Loucy (cell line): ENCODE results near the gene RAB30.
A peak's percentile ranks its signal among the peaks of the same experiment; 100 is the strongest.

Experiments used
- H2AFZ ChIP-seq: fragments of 200-600 bp; sonication (generic); 2 replicates; pipeline ENCODE4 v1.6.0; 2016; ENCODE audit warnings: antibody characterized with exemption, mild to moderate bottlenecking, low read length, moderate library complexity
- H3F3A ChIP-seq: fragments of 200-600 bp; 2 replicates; pipeline ENCODE4 v1.6.0; 2016; ENCODE audit warnings: antibody characterized with exemption, low read depth, mild to moderate bottlenecking
- H3K27me3 ChIP-seq: fragments of 200-600 bp; sonication (generic); 2 replicates; pipeline ENCODE4 v1.6.1; 2014; ENCODE audit warnings: low read length, mild to moderate bottlenecking; ENCODE audit not compliant: insufficient read depth, poor library complexity, severe bottlenecking
- H3K36me3 ChIP-seq: fragments of 200-600 bp; sonication (generic); 2 replicates; pipeline ENCODE4 v1.6.1; 2016; ENCODE audit warnings: low read length; ENCODE audit not compliant: insufficient read depth
- H3K4me1 ChIP-seq: fragments of 200-600 bp; sonication (generic); 2 replicates; pipeline ENCODE4 v1.5.1; 2014; ENCODE audit warnings: low read length, mild to moderate bottlenecking; ENCODE audit not compliant: insufficient read depth, poor library complexity, severe bottlenecking
- H3K4me2 ChIP-seq: fragments of 200-600 bp; sonication (generic); 2 replicates; pipeline ENCODE4 v1.6.0; 2014; ENCODE audit warnings: antibody characterized with exemption, low read length, low read depth, mild to moderate bottlenecking; ENCODE audit not compliant: poor library complexity, severe bottlenecking
- H3K4me3 ChIP-seq: fragments of 200-600 bp; sonication (generic); 2 replicates; pipeline ENCODE4 v1.5.1; 2014; ENCODE audit warnings: low read length, mild to moderate bottlenecking, mixed read lengths; ENCODE audit not compliant: poor library complexity, severe bottlenecking
- H3K79me2 ChIP-seq: fragments of 200-600 bp; sonication (generic); 2 replicates; pipeline ENCODE4 v1.6.1; 2014; ENCODE audit warnings: low read length; ENCODE audit not compliant: insufficient read depth
- H3K9ac ChIP-seq: fragments of 200-600 bp; sonication (generic); 2 replicates; pipeline ENCODE4 v1.6.0; 2014; ENCODE audit warnings: mild to moderate bottlenecking, low read depth, low read length, moderate library complexity; ENCODE audit not compliant: poor library complexity, severe bottlenecking
- H3K9me2 ChIP-seq: fragments of 200-600 bp; sonication (generic); replicated peaks from 2 replicates; pipeline ENCODE4 v1.6.1; 2016; ENCODE audit warnings: low read depth, low read length, mixed read lengths
- H3K9me3 ChIP-seq: fragments of 200-600 bp; sonication (generic); 2 replicates; pipeline ENCODE4 v1.6.1; 2014; ENCODE audit warnings: mild to moderate bottlenecking, antibody characterized with exemption, low read length, low read depth; ENCODE audit not compliant: insufficient read depth
- H4K20me1 ChIP-seq: fragments of 200-600 bp; sonication (generic); 2 replicates; pipeline ENCODE4 v1.6.0; 2014; ENCODE audit warnings: antibody characterized with exemption, low read length, mild to moderate bottlenecking; ENCODE audit not compliant: insufficient read depth, poor library complexity, severe bottlenecking
- EZH2phosphoT487 ChIP-seq: fragments of 200-600 bp; IDR thresholded peaks from 2 replicates; pipeline ENCODE4 v1.6.1; 2018; ENCODE audit warnings: antibody characterized with exemption, mild to moderate bottlenecking, moderate library complexity, borderline replicate concordance
- TF ChIP-seq, protein P1 (sequence below): fragments of 200-600 bp; sonication (generic); conservative IDR thresholded peaks from 2 replicates; pipeline ENCODE4 v1.5.1; 2014; ENCODE audit warnings: mild to moderate bottlenecking, antibody characterized with exemption, low read length

Gene RAB30, protein sequence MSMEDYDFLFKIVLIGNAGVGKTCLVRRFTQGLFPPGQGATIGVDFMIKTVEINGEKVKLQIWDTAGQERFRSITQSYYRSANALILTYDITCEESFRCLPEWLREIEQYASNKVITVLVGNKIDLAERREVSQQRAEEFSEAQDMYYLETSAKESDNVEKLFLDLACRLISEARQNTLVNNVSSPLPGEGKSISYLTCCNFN

DNA sequence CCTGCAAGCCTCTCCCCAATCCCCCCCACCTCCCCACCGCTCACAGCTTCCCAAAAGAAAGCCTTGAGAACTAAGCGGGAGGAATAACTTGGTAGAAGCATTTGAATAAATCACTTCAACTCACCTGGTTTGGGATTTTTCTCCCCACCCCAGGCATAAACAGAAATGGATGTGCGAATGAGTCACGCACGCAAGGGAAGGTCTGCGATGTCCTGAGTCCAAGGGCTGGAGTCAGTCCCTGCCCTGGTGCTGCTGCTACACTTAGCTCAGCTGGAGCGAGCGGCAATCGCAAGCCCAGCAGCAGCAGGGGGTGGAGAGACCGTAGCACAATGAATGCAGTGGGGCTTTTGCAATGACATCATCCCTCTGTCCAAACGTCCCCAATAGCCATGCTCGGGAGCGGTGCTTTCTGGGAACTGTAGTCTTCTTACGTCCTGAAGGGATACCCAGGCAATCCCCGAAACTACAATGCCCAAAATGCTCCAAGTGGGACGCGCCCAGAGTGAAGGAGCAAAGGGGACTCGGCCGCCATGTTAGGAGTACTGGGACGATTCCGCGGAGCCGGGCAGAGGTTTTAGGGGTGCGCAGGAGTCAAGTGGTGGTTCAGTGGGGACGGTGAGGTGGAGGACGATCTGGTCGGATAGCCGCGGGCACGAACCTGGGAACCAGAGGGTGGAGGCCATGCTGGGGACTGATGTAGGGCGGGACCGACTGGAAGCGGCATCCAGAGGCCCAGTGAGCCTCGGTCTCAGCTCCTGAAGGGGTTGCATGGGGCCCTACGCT lies at the start of gene RAB30:
TSS of gene RAB30 (minus strand) at position 331 of the 783 bp plus-strand sequence. CDS start 74,581 bp downstream, outside the sequence.
- Histone ChIP-seq H3K27me3 (no peaks in the 10 kb centered on the region), H3K4me1 (peaks cover 31% of the 10 kb centered on the region), H3K4me3 (peak within 1 kb of the TSS; percentile 88), H3K9me2 (no peaks in the 10 kb centered on the region), H3K9me3 (no peaks in the 10 kb centered on the region), H3K79me2 (peaks cover 32% of the 10 kb centered on the region), H3K36me3 (no peaks in the 10 kb centered on the region), H4K20me1 (peaks cover 17% of the 10 kb centered on the region), H3K9ac (peak within 1 kb of the TSS; percentile 92), H3K4me2 (peak within 1 kb of the TSS; percentile 96), H3F3A (no peaks in the 10 kb centered on the region), H2AFZ (peak within 1 kb of the TSS; percentile 83)
- TF ChIP-seq EZH2phosphoT487 = no peak
- TF ChIP-seq, protein P1, sequence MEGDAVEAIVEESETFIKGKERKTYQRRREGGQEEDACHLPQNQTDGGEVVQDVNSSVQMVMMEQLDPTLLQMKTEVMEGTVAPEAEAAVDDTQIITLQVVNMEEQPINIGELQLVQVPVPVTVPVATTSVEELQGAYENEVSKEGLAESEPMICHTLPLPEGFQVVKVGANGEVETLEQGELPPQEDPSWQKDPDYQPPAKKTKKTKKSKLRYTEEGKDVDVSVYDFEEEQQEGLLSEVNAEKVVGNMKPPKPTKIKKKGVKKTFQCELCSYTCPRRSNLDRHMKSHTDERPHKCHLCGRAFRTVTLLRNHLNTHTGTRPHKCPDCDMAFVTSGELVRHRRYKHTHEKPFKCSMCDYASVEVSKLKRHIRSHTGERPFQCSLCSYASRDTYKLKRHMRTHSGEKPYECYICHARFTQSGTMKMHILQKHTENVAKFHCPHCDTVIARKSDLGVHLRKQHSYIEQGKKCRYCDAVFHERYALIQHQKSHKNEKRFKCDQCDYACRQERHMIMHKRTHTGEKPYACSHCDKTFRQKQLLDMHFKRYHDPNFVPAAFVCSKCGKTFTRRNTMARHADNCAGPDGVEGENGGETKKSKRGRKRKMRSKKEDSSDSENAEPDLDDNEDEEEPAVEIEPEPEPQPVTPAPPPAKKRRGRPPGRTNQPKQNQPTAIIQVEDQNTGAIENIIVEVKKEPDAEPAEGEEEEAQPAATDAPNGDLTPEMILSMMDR = no peak

GRCh38 chr11:83120327-83120726 lies 48.6 kb upstream of the RAB30 start:
- no peaks in the 10 kb centered on the region for H3K9me2 ChIP-seq
- no peaks in the 10 kb centered on the region for H4K20me1 ChIP-seq
- H3K79me2 ChIP-seq = no peaks in the 10 kb centered on the region
- no peak overlapping the region for H3K4me3 ChIP-seq
- no peak for TF ChIP-seq EZH2phosphoT487
- TF ChIP-seq, protein P1 = no peak
- no peaks in the 10 kb centered on the region for H3K36me3 ChIP-seq
- H3K9me3 ChIP-seq = no peaks in the 10 kb centered on the region
- no peak overlapping the region for H3K4me2 ChIP-seq
- H3K9ac ChIP-seq = no peak overlapping the region
- peaks cover 16% of the 10 kb centered on the region for H3K4me1 ChIP-seq
- no peaks in the 10 kb centered on the region for H3F3A ChIP-seq
- H3K27me3 ChIP-seq = no peaks in the 10 kb centered on the region
- peak overlapping the region; percentile 26; the same call in 1 of the 2 replicates for H2AFZ ChIP-seq

GRCh38 chr11:83119216-83119615 lies 47.5 kb upstream of the RAB30 start:
- Histone ChIP-seq H3K9me3 (no peaks in the 10 kb centered on the region), H3K27me3 (no peaks in the 10 kb centered on the region), H3K79me2 (no peaks in the 10 kb centered on the region), H3K4me2 (peak overlapping the region; percentile 45), H3K9me2 (no peaks in the 10 kb centered on the region), H3K9ac (no peak overlapping the region), H2AFZ (peak overlapping the region; percentile 91; the same call in 1 of the 2 replicates), H3K36me3 (no peaks in the 10 kb centered on the region), H4K20me1 (no peaks in the 10 kb centered on the region), H3K4me1 (peaks cover 16% of the 10 kb centered on the region), H3F3A (no peaks in the 10 kb centered on the region), H3K4me3 (no peak overlapping the region)
- TF ChIP-seq, protein P1 = no peak
- no peak for TF ChIP-seq EZH2phosphoT487
